Gastrocnemius medialis (tissue), 4 donors: ENCODE results near the gene TMUB1. TPM values are rescaled to one million over a fixed set of nuclear protein-coding genes. Genes with fewer than 3 reads are reported as not detected.

Experiments used
- ATAC-seq, 2 donors: fragments of 150-250 bp; one replicate each; pipeline ENCODE4 v1.9.1; 2016
- DNase-seq, 2 donors: peaks; one replicate each; pipeline ENCODE4 v3.0.0-alpha.2; 2019
- H3K27ac ChIP-seq, 4 donors: fragments of 200-600 bp; sonication (generic); 1 replicate in 1 of 4; 2 replicates in 3 of 4; pipeline ENCODE4 v1.5.1; 2016 to 2018; ENCODE audit warnings: mild to moderate bottlenecking in 2 of 4, moderate library complexity in 1 of 4
- H3K27me3 ChIP-seq, 3 donors: fragments of 200-600 bp; sonication (generic) in 2 of 3; 1 replicate in 1 of 3; 2 replicates in 2 of 3; pipeline versions ENCODE4 v1.5.1 to v1.6.0; 2016 to 2019; ENCODE audit warnings: mild to moderate bottlenecking in 1 of 3, moderate library complexity in 1 of 3
- H3K36me3 ChIP-seq, 2 donors: fragments of 200-600 bp; sonication (generic) in 1 of 2; one replicate each; pipeline ENCODE4 v1.5.1; 2017 to 2018
- H3K4me1 ChIP-seq, 2 donors: fragments of 200-600 bp; sonication (generic) in 1 of 2; one replicate each; pipeline ENCODE4 v1.5.1; 2016 to 2017; ENCODE audit warnings: mild to moderate bottlenecking in 2 of 2
- H3K4me3 ChIP-seq, 4 donors: fragments of 200-600 bp; sonication (generic) in 3 of 4; 1 replicate in 1 of 4; 2 replicates in 3 of 4; pipeline ENCODE4 v1.5.1; 2016 to 2019; ENCODE audit warnings: mild to moderate bottlenecking in 2 of 4
- H3K9me3 ChIP-seq, 3 donors: fragments of 200-600 bp; sonication (generic) in 2 of 3; 1 replicate in 1 of 3; 2 replicates in 2 of 3; pipeline ENCODE4 v1.5.1; 2016 to 2019
- CTCF ChIP-seq, 5 experiments: fragments of 450-650 bp in 3 of 5; fragments of 200-600 bp in 2 of 5; sonication (generic) in 2 of 5; IDR thresholded peaks in 4 of 5; conservative IDR thresholded peaks in 1 of 5; 1 replicate in 4 of 5; 2 replicates in 1 of 5; pipeline ENCODE4 v1.5.1; 2016 to 2019; ENCODE audit warnings: antibody characterized with exemption in 5 of 5, mild to moderate bottlenecking in 3 of 5, moderate library complexity in 3 of 5
- POLR2A ChIP-seq, 2 donors: fragments of 450-650 bp; IDR thresholded peaks; one replicate each; pipeline ENCODE4 v1.6.1; 2017; ENCODE audit warnings: antibody characterized with exemption in 2 of 2, mild to moderate bottlenecking in 2 of 2, moderate library complexity in 2 of 2
- in situ Hi-C, 4 donors: fragments of 200-750 bp; cut with MboI; loops; one replicate each; pipeline versions ENCODE4 v1.15.0 to v1.8.0; 2017; ENCODE audit warnings: low sequenced_read_pairs in 4 of 4
- intact Hi-C: fragments of 100-400 bp; cut with DNase I; formaldehyde crosslinking; loops from one replicate; pipeline ENCODE4 v1.15.1; 2023; ENCODE audit warnings: low total_unique reads
- total RNA-seq, 4 donors: library from RNA; depleted of rRNA; stranded (reverse); fragments of >200 nt; gene quantifications; one replicate each; pipeline versions ENCODE4 v1.1.0 to v1.2.3, GENCODE V29; 2016

The TMUB1 gene
- total RNA-seq, 4 donors from 2014 or later = 55.5 to 137 (median 97.4) TPM

GRCh38 chr7:151119902-151120301 lies 36.6 kb upstream of the TMUB1 start:
- no peaks in the 10 kb centered on the region for H3K27me3 ChIP-seq
- no peaks in the 10 kb centered on the region for H3K9me3 ChIP-seq
- ATAC-seq (no peak), DNase-seq (no peak)
- TF ChIP-seq CTCF (IDR thresholded peaks at IDR 0.05 in 4 of 5, conservative IDR thresholded peaks at IDR 0.05 in 1 of 5) (no peak), POLR2A (IDR thresholded peaks at IDR 0.05) (no peak)
- intact Hi-C loops = no loop called here
- in situ Hi-C loops = loop anchor here in 2 of 4 donors (10.0 kb wide), 1 partner anchor 55 kb away; no protein-coding TSS in a partner anchor
- H3K36me3 ChIP-seq = peaks cover 0 to 37% of the 10 kb centered on the region in 2 donors
- H3K27ac ChIP-seq = no peak overlapping the region
- H3K4me1 ChIP-seq = peaks cover 0 to 7% of the 10 kb centered on the region in 2 donors
- H3K4me3 ChIP-seq = no peak overlapping the region

GRCh38 chr7:151119055-151119415 lies 35.7 kb upstream of the TMUB1 start:
- Histone ChIP-seq H3K9me3 (no peaks in the 10 kb centered on the region), H3K4me1 (peaks cover 0 to 4% of the 10 kb centered on the region in 2 donors), H3K36me3 (peaks cover 0 to 37% of the 10 kb centered on the region in 2 donors), H3K27me3 (no peaks in the 10 kb centered on the region), H3K4me3 (no peak overlapping the region), H3K27ac (no peak overlapping the region)
- intact Hi-C loops = no loop called here
- ATAC-seq (no peak), DNase-seq (no peak)
- in situ Hi-C loops = no loop called here
- TF ChIP-seq POLR2A (IDR thresholded peaks at IDR 0.05) (no peak), CTCF (IDR thresholded peaks at IDR 0.05 in 4 of 5, conservative IDR thresholded peaks at IDR 0.05 in 1 of 5) (no peak)

- intact Hi-C loops = no loop called here
- ATAC-seq (no peak), DNase-seq (no peak)
- TF ChIP-seq CTCF (IDR thresholded peaks at IDR 0.05 in 4 of 5, conservative IDR thresholded peaks at IDR 0.05 in 1 of 5) (no peak), POLR2A (IDR thresholded peaks at IDR 0.05) (no peak)
- H3K27ac ChIP-seq = no peak overlapping the region
- H3K9me3 ChIP-seq = no peaks in the 10 kb centered on the region
- H3K4me3 ChIP-seq = no peak overlapping the region
- no peaks in the 10 kb centered on the region for H3K27me3 ChIP-seq
- in situ Hi-C loops = no loop called here
- H3K36me3 ChIP-seq = peaks cover 0 to 37% of the 10 kb centered on the region in 2 donors
- peaks cover 0 to 4% of the 10 kb centered on the region in 2 donors for H3K4me1 ChIP-seq
Observed at GRCh38 chr7:151118108-151119054, 35.1 kb upstream of the TMUB1 start.

- DNase-seq (no peak), ATAC-seq (no peak)
- Histone ChIP-seq H3K36me3 (peaks cover 0 to 37% of the 10 kb centered on the region in 2 donors), H3K27me3 (no peaks in the 10 kb centered on the region), H3K4me3 (no peak overlapping the region), H3K27ac (no peak overlapping the region), H3K9me3 (no peaks in the 10 kb centered on the region), H3K4me1 (peaks cover 0 to 4% of the 10 kb centered on the region in 2 donors)
- TF ChIP-seq POLR2A (IDR thresholded peaks at IDR 0.05) (no peak), CTCF (IDR thresholded peaks at IDR 0.05 in 4 of 5, conservative IDR thresholded peaks at IDR 0.05 in 1 of 5) (no peak)
- in situ Hi-C loops (no loop called here), intact Hi-C loops (no loop called here)
Observed at GRCh38 chr7:151117565-151117964, 34.3 kb upstream of the TMUB1 start.
